ENCODE data around the gene GFRAL. TPM values are rescaled to one million over a fixed set of nuclear protein-coding genes. Genes with fewer than 3 reads are reported as not detected.

GFRAL gene
- polyA plus RNA-seq, 1 of the 3 experiments (the other 2 are of a cell fraction): not detected

DNA sequence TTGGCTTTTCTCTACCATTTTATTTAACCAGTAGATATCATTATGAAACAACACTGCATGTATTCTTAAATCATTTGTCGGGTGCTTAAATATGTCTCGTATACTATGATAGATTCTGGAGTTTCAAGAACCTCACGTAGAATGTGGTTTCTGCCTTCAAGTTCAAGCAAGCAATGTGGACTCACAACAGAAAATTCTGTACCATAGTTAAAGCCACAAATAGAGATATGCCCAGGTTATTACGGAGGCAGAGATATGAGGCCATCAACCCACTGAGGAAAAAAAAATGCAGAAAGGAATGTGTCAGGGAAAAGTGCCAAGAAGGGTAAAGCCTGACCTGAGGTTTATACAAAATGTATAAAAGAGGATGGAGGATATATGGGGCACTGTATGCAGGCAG, 109.9 kb downstream of the GFRAL start:
- Histone ChIP-seq H3F3A (replicated peaks; ENCODE audit: insufficient read depth) (no peaks in the 10 kb centered on the region), H4K20me1 (ENCODE audit: insufficient read depth) (no peaks in the 10 kb centered on the region), H3K27ac (ENCODE audit: low read depth in 2 of 2, low read length in 1 of 2) (no peak overlapping the region), H3K27me3 (ENCODE audit: insufficient read depth) (peaks cover 6% of the 10 kb centered on the region), H3K4me2 (no peak overlapping the region), H2AFZ (ENCODE audit: low read depth) (no peak overlapping the region), H3K79me2 (ENCODE audit: insufficient read depth) (no peaks in the 10 kb centered on the region), H3K36me3 (replicated peaks in 1 of 2; ENCODE audit: control insufficient read depth in 1 of 2, insufficient read depth in 2 of 2, low read length in 1 of 2) (no peaks in the 10 kb centered on the region), H3K9ac (no peak overlapping the region), H3K4me1 (ENCODE audit: control insufficient read depth in 1 of 2, insufficient read depth in 2 of 2, low read depth in 1 of 2, low read length in 1 of 2) (no peaks in the 10 kb centered on the region), H3K4me3 (ENCODE audit: low read depth in 2 of 2, low read length in 1 of 2) (no peak overlapping the region), H3K9me2 (no peaks in the 10 kb centered on the region), H3K9me3 (no peaks in the 10 kb centered on the region)
- ChIA-PET CTCF (interaction anchor here (1.5 kb wide), 1 partner anchor 9 kb away, joined by 4 read pairs; no protein-coding TSS in a partner anchor), POLR2A (no interaction called here)
- WGBS (ENCODE audit: low lambda C conversion rate): 29% methylated on average over 4 of the region's 4 CpGs
- no peak for TF ChIP-seq EP300 (IDR thresholded peaks at IDR 0.05; ENCODE audit: borderline replicate concordance in 1 of 2, low read depth in 1 of 2, low read length in 1 of 2)
- no peak for TF ChIP-seq TCF12 (IDR thresholded peaks at IDR 0.05)
- TF ChIP-seq, protein P1, sequence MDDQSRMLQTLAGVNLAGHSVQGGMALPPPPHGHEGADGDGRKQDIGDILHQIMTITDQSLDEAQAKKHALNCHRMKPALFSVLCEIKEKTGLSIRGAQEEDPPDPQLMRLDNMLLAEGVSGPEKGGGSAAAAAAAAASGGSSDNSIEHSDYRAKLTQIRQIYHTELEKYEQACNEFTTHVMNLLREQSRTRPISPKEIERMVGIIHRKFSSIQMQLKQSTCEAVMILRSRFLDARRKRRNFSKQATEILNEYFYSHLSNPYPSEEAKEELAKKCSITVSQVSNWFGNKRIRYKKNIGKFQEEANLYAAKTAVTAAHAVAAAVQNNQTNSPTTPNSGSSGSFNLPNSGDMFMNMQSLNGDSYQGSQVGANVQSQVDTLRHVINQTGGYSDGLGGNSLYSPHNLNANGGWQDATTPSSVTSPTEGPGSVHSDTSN (IDR thresholded peaks at IDR 0.05): no peak
- no peak for TF ChIP-seq MEF2A (IDR thresholded peaks at IDR 0.05; ENCODE audit: borderline replicate concordance, low read depth)
- TF ChIP-seq FOXM1 (IDR thresholded peaks at IDR 0.05; ENCODE audit: low read depth): no peak
- TF ChIP-seq, protein P2, sequence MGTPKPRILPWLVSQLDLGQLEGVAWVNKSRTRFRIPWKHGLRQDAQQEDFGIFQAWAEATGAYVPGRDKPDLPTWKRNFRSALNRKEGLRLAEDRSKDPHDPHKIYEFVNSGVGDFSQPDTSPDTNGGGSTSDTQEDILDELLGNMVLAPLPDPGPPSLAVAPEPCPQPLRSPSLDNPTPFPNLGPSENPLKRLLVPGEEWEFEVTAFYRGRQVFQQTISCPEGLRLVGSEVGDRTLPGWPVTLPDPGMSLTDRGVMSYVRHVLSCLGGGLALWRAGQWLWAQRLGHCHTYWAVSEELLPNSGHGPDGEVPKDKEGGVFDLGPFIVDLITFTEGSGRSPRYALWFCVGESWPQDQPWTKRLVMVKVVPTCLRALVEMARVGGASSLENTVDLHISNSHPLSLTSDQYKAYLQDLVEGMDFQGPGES (IDR thresholded peaks at IDR 0.05; ENCODE audit: low read depth, low read length): no peak
- TF ChIP-seq, protein P3, sequence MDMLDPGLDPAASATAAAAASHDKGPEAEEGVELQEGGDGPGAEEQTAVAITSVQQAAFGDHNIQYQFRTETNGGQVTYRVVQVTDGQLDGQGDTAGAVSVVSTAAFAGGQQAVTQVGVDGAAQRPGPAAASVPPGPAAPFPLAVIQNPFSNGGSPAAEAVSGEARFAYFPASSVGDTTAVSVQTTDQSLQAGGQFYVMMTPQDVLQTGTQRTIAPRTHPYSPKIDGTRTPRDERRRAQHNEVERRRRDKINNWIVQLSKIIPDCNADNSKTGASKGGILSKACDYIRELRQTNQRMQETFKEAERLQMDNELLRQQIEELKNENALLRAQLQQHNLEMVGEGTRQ (IDR thresholded peaks at IDR 0.05; ENCODE audit: borderline replicate concordance, low read depth, low read length): no peak
- TF ChIP-seq JUND (IDR thresholded peaks at IDR 0.05): no peak
- TF ChIP-seq EZH2phosphoT487 (IDR thresholded peaks at IDR 0.05; ENCODE audit: borderline replicate concordance, low read depth): no peak
- TF ChIP-seq POLR2AphosphoS5 (IDR thresholded peaks at IDR 0.05; ENCODE audit: low read depth, low read length): no peak
- no peak for TF ChIP-seq TEAD4 (IDR thresholded peaks at IDR 0.05; ENCODE audit: borderline replicate concordance, insufficient read depth)
- TF ChIP-seq NFIC (IDR thresholded peaks at IDR 0.05; ENCODE audit: borderline replicate concordance): no peak
- DNase-seq: no peak

DNA sequence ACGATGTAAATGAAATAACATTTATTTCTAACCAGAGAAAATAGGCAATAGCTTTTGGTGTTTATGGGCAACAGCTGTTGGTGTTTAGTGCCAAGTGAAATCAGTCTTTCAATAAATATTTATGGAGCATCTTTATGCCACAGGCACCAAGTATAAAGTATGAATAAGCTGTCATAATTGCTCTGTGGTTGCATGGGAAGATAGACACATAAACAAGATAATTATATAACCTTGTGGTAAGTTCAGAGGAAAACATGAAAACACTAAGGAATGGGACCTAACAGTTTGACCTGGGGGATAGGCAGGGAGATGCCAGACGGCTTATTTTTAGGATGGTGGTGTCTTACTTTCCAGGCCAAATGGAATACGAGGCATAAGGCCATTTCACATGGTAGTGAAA, 110.9 kb downstream of the GFRAL start:
- Histone ChIP-seq H4K20me1 (ENCODE audit: insufficient read depth) (no peaks in the 10 kb centered on the region), H2AFZ (ENCODE audit: low read depth) (no peak overlapping the region), H3K79me2 (ENCODE audit: insufficient read depth) (no peaks in the 10 kb centered on the region), H3K4me2 (no peak overlapping the region), H3F3A (replicated peaks; ENCODE audit: insufficient read depth) (no peaks in the 10 kb centered on the region), H3K9me2 (no peaks in the 10 kb centered on the region), H3K36me3 (replicated peaks in 1 of 2; ENCODE audit: control insufficient read depth in 1 of 2, insufficient read depth in 2 of 2, low read length in 1 of 2) (no peaks in the 10 kb centered on the region), H3K4me1 (ENCODE audit: control insufficient read depth in 1 of 2, insufficient read depth in 2 of 2, low read depth in 1 of 2, low read length in 1 of 2) (no peaks in the 10 kb centered on the region), H3K9me3 (no peaks in the 10 kb centered on the region), H3K9ac (no peak overlapping the region), H3K27me3 (ENCODE audit: insufficient read depth) (peaks cover 6% of the 10 kb centered on the region), H3K4me3 (ENCODE audit: low read depth in 2 of 2, low read length in 1 of 2) (no peak overlapping the region), H3K27ac (ENCODE audit: low read depth in 2 of 2, low read length in 1 of 2) (no peak overlapping the region)
- POLR2A ChIA-PET: no interaction called here
- no peak for DNase-seq
- CTCF ChIA-PET: no interaction called here
- TF ChIP-seq FOSL2 (IDR thresholded peaks at IDR 0.05; ENCODE audit: borderline replicate concordance, low read depth): no peak
- 21% methylated on average over 3 of the region's 3 CpGs for WGBS (ENCODE audit: low lambda C conversion rate)

All from SK-N-SH (cell line).